HG03354 (cell line): ENCODE data around the gene PLK2.

Source experiments
- ATAC-seq: cut with Tn5 transposase; IDR thresholded peaks from one replicate; pipeline ENCODE4 v1.9.1; 2021; ENCODE audit warnings: mild to moderate bottlenecking; ENCODE audit not compliant: unreplicated experiment, poor library complexity, severe bottlenecking

Gene PLK2

DNA sequence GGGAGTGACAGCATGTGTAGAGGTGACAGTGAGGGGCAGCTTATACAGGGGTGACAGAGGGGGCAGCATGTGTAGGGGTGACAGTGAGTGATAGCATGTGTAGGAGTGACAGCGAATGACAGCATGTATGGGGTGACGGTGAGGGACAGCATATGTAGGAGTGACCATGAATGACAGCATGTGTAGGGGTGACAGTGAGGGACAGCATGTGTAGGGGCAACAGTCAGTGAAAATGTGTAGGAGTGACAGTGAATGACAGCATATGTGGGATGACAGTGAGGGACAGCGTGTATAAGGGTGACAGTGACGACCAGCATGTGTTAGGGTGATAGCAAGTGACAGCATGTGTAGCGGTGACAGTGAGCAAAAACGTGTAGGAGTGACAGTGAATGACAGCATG, 21.9 kb upstream of the PLK2 start:
- ATAC-seq = no peak

DNA sequence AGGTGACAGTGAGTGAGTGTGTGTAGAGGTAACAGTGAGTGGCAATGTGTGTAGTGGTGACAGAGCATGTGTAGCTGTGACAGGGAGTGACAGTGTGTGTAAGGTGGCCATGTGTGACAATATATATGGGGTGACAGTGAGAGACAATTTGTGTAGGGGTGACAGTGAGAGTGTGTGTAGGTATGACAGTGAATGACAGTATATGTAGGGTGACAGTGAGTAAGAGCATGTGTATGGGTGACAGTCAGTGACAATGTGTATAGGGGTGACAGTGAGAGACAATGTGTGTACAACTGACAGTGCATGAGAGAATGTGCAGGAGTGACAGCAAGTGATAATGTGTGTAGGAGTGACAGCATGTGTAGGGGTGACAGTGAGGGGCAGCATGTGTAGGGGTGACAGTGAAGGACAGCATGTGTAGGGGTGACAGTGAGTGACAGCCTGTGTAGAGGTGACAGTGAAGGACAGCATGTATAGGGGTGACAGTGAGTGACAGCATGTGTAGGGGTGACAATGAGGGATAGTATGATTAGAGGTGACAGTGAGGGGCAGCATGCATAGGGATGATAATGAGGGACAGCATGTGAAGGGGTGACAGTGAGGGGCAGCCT, 21.3 kb upstream of the PLK2 start:
- no peak for ATAC-seq

DNA sequence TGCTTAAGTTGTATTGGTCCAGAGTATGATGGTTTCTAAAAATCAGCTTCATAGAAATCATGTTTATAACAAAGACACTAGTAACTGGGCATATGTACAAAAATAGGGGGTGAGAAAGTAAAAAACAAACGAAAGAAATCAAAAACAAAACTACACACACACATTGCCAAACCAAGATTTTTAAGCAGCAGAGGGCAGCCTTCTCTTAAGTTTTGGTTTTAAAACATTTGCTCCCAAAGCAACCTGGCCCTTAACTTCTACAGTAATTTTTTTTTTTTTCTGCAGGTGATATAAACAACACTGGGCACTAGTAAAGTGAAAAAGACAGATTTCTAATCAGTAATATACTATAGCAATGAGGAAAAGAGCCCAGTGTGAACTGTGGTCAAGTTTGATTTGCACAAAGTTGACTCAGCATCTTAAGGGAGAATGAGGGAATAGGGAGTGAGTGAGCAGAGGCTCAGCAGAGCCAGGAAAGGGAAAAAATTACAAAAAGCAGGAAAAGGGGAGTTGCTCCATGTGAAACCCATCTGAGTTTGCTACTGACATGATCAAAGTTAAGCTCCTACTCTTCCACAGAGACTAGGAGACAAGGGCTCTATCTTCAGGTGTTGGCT, 18.0 kb upstream of the PLK2 start:
- no peak for ATAC-seq

DNA sequence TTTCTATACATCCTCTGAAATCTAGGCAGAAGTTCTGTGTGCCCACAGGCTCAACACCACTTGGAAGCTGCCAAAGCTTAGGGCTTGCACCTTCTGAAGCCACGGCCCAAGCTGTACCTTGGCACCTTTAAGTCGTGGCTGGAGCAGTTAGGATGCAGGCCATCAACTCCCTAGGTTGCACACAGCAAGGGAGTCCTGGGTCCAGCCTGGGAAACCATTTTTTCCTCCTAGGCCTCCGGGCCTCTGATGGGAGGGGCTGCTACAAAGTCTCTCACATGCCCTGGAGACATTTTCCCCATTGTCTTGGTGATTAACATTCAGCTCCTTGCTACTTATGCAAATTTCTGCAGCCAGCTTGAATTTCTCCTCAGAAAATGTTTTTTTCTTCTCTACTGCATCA, 15.5 kb upstream of the PLK2 start:
- no peak for ATAC-seq

DNA sequence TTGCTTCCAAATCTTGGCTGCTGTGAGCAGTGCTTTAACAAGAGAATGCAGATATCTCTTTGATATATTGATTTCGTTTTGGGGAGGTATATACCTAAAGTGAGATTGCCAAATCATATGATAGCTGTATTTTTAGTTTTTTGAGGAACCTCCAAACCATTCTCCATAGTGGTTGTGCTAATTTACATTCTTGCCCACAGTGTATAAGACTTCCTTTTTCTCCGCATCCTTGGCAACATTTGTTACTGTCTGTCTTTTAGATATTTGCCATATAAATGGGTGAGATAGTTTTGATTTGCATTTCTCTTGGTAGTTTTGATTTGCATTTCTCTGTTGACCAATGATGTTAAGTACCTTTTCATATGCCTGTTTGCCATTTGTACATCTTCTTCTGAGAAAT, 10.0 kb upstream of the PLK2 start:
- ATAC-seq = no peak

DNA sequence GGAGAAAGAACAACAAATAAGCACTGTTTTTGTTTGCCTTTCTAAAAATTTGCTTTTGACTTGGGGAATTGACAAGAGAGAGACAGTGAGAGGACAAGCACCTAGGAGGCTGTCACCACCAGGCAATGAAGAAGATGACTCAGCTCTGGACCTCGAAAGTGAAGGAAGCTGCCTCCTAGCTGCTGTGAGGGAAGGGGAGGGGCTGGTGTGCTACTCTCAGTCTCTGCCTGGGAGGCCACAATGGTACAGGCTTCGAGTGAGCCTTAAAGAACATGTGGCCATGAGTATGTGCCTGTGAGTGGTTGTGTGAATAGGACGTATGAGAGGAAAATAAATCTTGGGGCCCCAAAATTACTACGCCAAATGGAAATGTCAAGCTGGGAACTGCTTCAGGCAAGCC, 7.1 kb upstream of the PLK2 start:
- ATAC-seq = peak; percentile 98

DNA sequence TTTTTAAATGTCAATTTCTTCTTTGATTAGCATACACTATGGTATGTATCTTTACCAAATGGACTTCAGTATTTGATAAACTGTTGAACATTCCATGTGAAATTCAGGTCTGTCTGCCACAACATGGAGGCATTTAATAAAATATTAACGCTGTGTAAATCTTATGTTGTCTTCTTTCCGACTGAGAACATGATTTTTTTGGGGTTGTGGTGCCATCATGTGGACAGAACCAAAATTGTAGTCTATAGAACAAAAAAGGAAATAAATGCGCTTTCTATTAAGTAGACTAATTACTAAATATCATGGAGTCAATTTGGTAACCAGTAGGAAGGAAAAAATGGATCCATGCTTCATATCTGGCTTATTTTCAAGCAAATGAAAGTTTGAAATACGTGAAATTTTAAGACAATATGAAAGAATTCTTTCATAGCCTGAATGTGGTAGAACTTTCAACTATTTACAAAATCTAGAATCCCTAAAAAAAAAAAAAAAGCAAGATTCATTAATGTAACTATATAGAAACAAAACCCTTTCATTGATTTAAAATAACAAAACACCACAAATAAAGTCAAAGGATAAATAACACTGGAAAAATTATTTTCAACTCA, 2.8 kb upstream of the PLK2 start:
- no peak for ATAC-seq

DNA sequence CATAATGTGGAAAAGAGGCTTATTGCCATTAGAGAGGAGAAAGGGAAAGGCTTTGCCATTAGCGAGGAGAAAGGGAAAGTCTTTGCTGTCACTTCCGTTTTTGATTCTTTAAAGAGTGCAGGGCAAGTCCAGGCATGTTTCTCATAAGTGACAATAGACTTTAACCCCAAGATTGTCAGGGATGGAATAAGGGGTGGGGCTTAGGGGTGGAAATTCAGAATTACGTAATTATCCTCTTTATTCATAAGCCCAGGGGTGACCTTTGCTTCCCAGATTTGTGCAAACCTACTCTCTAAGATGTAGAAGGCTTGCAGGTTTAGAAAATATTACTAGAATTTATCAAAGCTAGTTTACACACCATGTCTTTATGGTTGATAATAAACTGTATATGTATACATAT, 2.3 kb upstream of the PLK2 start:
- ATAC-seq = no peak

DNA sequence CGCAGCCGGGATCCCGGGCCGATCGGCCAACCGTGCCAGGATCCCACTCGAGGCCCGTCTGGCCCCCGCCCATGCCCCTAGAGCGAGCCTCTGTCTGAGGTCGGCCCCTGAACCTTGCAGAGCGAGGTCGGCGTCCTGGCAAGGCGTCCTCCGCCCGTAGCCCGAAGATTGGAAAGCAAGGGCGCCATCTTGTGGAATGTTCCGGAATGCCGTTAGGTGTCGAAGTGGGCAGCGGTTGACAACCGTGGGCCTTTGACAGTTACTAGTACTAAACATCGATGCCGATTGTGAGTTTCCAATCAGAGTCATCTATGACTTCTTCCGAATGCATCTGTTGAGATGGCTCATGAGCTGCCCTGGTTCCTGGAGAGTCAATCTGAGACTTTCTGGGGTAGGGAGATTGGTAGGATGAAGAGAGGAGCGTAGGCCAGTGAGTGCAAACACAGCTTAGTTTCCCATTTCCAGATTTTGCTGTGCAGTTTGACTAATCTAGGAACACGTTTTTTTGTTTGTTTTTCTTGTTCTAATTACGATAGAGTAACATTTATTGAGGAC, 923 bp upstream of the PLK2 start:
- peak; percentile 81 for ATAC-seq

DNA sequence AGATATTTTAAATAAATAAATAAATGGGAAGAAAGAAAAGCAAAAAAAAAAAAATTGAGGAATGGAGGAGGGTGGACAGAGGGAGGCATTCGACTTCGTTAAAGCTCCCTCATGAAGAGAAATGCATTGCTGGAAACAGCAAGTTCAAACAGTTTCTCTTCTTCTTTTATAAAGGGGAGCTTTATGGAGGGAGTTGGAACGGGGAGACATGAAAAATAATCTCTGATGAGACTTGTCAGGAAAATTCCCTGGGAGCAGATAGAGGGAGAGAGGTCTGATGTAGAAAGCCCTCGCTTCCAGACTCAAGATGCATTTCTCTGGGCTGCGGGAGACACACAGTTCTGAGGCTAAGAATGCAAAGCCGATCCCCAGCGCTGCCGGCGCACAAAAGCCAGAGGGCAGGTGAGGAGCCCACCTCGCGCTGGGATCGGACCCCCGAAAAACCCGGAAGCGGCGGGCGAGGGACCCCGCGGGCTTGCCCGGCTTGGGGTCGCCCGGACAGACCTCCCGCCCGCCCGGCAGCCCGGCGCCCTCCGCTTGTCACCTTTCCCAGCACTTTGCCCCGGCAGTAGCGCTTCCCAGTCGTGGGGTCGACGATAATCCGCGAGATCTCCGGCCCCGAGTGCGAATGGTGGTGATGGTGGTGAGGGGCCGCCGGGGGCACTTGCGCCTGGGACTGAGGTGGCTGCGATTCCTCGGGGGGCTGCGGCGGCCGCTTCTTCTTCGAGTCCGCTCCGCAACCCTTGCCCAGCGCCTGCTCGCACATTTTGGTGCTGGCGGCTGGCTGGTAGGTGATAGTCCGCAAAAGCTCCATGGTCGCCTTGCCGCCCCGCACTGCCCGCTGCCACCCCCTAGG, 512 bp downstream of the PLK2 start:
- ATAC-seq = peak; percentile 0

DNA sequence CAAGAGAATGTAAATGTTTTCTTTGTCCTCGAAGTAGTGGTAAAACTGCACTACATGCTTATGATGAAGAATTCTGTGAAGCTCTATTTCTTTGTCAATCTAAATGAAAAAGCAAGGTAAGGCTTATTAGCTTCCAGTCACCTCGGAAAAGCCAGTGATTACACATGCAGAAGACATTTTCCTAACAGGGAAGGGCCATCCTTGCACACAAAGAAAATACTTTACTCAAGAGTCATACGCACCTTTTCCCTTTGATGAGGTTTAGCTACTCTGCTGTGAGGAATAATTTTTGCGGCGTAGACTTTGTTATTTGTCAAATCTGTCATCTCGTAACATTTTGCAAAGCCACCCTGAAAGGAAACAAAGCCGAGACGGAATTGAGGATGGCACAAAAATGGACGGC, 1.1 kb downstream of the PLK2 start:
- no peak for ATAC-seq

DNA sequence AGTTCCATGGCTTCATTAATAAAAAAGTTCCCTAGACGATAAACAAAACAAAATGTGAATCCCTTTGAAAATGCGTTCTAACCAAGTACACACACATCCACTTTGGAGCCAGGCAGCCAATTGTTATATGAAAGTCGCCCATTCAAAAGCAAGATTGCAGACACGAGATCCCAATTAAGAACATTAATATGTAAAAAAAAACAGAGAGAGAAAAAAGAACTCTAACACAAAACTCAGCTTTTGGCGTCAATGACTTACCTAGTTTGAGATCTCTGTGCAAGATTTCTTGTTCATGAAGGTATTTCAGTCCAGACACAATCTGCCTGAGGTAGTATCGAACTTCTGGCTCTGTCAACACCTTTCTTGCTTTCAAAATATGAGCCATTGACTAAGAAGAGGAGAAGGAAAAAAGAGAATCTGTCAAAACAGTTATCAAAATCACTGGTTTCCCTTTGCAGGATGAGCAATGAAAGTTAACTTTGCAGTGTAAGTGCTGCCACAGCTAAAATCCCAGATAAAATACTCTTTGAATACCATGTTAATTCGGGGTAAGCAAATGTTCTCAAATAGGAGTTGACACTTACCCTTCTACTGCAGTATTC, 1.6 kb downstream of the PLK2 start:
- no peak for ATAC-seq

DNA sequence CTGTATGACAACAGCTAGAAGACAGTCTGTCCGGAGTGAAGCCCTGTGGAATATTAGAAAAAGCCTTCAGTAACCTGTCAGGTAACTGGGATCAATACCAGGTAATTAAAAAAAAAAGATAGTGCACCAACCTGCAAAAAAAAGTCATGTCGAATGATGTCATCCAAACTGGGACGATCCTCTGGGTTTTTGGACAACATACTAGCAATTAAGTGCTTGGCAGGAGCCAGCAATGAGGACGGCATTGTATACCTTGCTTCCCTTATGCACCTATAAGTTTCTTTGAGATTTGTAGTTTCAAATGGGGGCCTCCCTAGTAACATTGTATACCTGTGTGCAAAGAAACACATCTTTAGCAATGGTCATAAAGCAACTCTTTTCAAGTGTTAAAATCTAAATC, 2.8 kb downstream of the PLK2 start:
- ATAC-seq = no peak

DNA sequence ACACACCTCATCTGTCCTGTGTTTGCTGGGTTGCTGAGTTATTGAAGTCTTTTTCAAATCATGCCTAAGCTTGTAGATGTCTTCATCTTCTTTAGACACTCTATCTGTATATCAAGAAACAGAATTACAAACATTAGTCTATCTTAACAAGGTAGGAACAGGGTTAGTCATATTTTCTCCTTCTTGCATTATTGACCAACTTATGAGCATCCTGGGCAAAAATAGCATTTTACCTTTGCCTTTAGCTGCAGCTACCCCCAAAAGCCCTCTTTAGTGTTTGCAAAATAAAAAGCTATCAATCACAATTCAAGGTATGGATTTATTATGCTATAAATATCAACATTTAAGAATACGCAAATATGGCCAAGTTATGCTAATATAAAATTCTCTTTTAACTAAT, 3.4 kb downstream of the PLK2 start:
- ATAC-seq = no peak

DNA sequence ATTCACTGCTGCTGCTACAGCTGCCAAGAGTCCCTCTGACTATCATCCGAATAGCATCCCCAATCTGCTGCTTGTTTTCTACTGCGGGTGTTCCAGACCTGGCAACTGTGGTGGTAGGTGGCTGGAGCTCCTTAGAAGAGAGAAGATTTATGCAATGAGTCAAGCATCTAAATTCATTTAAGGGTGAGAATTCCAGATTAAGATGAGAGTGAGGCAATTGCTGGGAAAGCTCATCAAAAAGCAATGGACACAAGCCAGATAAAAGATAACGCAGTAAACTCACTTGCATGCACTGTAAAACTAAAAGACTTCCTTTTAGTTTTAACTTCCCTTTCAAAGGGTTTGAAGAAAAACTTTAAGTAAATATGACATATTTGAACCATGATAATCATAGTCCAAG, 3.9 kb downstream of the PLK2 start:
- no peak for ATAC-seq

DNA sequence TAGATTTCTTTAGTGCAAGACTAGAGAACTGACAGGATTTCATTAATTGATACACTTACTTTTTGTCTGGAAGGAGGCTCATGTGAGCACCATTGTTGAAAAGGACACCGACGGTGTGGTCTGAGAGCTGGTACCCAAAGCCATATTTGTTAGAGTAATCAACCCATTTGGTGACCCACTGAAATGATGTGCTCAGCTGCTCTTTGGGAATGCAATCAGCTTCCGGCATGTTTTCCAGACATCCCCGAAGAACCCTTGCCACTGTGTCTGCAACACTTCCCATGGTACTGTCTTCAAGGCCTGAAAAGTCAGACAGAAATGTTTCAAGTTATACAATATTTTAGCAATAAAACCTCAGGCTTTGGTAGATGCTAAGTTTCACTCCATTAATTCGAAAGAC, 4.4 kb downstream of the PLK2 start:
- ATAC-seq = no peak

DNA sequence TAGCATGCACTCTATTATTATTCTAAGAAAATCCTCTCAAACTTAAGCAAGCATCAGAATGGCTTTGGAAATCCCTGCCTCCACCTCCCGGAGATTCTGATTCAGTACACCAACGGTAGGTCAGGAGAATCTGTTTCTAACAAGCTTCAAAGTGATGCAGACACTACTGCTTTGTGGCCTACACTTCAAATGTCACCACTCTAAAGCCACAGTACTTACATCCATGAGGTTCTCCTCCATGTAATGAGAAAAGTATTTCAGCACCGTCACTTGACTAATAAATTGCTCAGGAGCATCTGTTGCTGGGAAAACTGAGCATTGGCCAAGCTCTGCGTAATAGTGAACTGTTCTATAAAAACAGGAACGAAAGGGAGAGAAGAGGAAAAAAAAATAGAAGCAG, 4.8 kb downstream of the PLK2 start:
- ATAC-seq = no peak

DNA sequence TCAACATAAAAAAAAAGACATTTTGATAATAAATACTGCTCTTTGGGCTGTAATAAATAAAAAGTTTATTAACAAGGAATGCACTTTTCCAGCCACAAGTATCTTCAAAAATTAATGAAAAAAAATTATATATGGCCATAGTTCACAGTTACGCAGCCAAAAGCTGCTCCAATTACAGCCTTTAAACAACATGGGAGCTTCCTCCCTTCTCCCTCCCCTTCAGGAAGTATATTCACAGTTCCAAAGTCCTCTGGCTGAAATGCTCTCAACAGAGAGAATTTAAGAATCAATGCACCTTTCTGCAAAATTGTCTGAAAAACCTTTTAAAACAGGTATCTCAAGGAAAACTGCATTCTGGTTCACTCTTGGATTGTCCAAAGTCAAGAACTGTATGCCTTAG, 5.9 kb downstream of the PLK2 start:
- no peak for ATAC-seq

DNA sequence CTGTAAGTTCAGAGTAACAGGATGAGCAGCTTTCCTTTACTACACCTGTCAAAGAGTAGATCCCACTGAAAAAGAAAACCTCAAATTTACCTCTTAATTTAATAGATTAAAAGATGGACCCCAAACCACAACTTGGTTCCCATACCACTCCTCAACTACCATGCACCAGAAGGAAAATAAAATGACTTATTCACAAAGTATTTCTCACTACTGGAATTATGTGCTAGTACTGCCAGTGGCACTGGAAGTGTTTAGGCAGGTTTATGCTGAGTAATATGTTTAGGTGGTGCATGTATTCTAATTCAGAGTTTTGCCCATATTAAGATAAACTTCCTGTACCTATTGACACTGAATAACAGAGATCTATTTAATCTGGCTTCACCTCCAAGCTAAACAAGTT, 6.6 kb downstream of the PLK2 start:
- no peak for ATAC-seq

DNA sequence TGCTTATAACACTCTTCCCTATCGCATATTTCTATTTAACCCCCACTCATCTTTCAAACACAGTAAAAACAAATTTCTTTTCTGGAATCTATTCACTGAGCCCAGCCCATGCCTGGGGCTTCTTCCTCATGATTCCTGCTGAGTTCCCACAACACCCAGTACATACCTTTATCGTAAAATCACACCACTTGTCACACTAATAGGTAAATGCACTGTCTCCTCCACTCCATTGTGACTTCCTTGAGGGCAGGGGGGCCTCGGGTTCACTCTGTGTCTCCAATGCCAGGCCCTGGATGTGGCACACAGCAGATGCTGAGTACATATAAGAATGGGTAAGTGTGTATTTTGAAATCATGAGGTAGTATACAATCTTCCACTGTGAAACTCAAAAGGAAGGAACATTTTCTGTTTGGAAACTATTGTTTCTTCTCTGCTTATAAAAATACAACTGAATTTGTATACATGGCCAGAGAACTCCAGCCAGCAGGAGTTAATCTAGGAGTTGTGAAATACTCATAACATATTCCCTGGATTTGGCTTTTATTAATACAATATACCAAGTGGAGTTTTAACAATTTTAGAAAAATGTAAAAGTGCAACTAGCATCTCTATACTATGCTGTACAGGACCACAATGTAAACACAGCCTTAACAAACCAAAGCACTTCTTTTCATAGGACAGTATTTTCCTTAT, 7.2 kb downstream of the PLK2 start:
- no peak for ATAC-seq
